Measurements from ENCODE around the gene PIGO. TPM values are rescaled to one million over a fixed set of nuclear protein-coding genes. Genes with fewer than 3 reads are reported as not detected.

Gene PIGO
- total and polyA plus RNA-seq, 9 of the 15 experiments (the other 6 are each of a cell fraction or from before 2014, with no cell fraction given), result 5.4 to 13.7 (median 9.7) TPM

DNA sequence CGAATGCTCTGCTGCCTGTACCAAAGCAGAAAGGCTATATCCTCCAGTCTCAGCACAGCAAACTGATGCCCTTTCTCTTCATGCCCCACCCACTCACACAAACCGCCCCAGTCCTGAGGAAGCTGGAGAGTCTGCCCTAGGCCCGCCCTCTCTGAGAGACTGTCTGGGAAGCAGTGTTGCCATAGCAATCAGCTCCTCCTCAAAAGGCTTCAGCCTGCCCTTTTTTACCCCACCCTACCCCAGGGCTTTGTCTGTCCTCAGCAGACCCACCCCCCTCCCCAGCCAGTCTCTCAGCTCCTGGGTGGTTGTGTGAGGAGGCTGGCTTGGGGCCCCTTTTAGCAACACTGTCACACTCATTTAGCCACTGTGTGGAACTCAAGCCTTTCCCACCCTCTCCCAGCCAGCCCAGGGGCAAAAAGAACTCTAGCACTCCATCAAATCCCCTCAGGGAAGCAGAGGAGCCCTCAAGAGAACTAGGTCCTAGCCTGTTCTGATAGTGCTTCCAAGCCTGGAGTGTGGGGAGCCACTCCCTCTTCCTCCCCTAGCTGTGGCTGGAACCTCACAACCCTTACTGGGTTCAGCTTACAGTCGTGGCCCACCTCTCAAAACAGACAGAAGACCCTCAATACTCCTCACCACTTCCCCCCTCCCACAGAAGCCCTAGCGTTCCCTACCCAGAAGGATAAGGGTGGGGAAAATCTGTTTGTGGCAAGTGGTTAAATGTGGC is 17.9 kb upstream of the PIGO start (continued):
- TF ChIP-seq COPS2 (conservative IDR thresholded peaks at IDR 0.05), result no peak
- no peak for TF ChIP-seq ZC3H8 (IDR thresholded peaks at IDR 0.05)
- no peak for TF ChIP-seq MED1 (CRISPR knock-in tag; IDR thresholded peaks at IDR 0.05; ENCODE audit: borderline replicate concordance)
- no peak for TF ChIP-seq KAT8 (IDR thresholded peaks at IDR 0.05; ENCODE audit: low read depth)
- 0 out of 2 replicates have a peak, but pooled peaks have one; percentile 9 for TF ChIP-seq CTBP1 (IDR thresholded peaks at IDR 0.05; ENCODE audit: borderline replicate concordance)
- TF ChIP-seq KDM4B (IDR thresholded peaks at IDR 0.05; ENCODE audit: borderline replicate concordance in 2 of 2, low read depth in 1 of 2), result no peak
- TF ChIP-seq ZNF124 (CRISPR knock-in tag; IDR thresholded peaks at IDR 0.05), result no peak
- TF ChIP-seq ZNF12 (CRISPR knock-in tag; IDR thresholded peaks at IDR 0.05), result no peak
- no peak for TF ChIP-seq ZNF140 (CRISPR knock-in tag; IDR thresholded peaks at IDR 0.05)
- no peak for TF ChIP-seq CBX5 (IDR thresholded peaks at IDR 0.05; ENCODE audit: borderline replicate concordance, low read depth)
- peak; percentile 70 for TF ChIP-seq BMI1 (IDR thresholded peaks at IDR 0.05; ENCODE audit: low read length)
- no peak for TF ChIP-seq ZNF696 (CRISPR knock-in tag; conservative IDR thresholded peaks at IDR 0.05)
- TF ChIP-seq BRD4 (IDR thresholded peaks at IDR 0.05), result no peak
- TF ChIP-seq L3MBTL2 (IDR thresholded peaks at IDR 0.05), result no peak
- peak in 1 of 2 experiments; percentile 27; a peak in 1 of 4 replicates for TF ChIP-seq RCOR1 (IDR thresholded peaks at IDR 0.05; ENCODE audit: borderline replicate concordance in 1 of 2, low read depth in 2 of 2, low read length in 2 of 2)
- TF ChIP-seq, protein P1, sequence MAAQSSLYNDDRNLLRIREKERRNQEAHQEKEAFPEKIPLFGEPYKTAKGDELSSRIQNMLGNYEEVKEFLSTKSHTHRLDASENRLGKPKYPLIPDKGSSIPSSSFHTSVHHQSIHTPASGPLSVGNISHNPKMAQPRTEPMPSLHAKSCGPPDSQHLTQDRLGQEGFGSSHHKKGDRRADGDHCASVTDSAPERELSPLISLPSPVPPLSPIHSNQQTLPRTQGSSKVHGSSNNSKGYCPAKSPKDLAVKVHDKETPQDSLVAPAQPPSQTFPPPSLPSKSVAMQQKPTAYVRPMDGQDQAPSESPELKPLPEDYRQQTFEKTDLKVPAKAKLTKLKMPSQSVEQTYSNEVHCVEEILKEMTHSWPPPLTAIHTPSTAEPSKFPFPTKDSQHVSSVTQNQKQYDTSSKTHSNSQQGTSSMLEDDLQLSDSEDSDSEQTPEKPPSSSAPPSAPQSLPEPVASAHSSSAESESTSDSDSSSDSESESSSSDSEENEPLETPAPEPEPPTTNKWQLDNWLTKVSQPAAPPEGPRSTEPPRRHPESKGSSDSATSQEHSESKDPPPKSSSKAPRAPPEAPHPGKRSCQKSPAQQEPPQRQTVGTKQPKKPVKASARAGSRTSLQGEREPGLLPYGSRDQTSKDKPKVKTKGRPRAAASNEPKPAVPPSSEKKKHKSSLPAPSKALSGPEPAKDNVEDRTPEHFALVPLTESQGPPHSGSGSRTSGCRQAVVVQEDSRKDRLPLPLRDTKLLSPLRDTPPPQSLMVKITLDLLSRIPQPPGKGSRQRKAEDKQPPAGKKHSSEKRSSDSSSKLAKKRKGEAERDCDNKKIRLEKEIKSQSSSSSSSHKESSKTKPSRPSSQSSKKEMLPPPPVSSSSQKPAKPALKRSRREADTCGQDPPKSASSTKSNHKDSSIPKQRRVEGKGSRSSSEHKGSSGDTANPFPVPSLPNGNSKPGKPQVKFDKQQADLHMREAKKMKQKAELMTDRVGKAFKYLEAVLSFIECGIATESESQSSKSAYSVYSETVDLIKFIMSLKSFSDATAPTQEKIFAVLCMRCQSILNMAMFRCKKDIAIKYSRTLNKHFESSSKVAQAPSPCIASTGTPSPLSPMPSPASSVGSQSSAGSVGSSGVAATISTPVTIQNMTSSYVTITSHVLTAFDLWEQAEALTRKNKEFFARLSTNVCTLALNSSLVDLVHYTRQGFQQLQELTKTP (IDR thresholded peaks at IDR 0.05; ENCODE audit: low read depth in 1 of 2, partially characterized antibody in 2 of 2), result no peak
- no peak for TF ChIP-seq RBM22 (IDR thresholded peaks at IDR 0.05; ENCODE audit: low read depth, low read length, poor library complexity, severe bottlenecking)
- TF ChIP-seq, protein P2, sequence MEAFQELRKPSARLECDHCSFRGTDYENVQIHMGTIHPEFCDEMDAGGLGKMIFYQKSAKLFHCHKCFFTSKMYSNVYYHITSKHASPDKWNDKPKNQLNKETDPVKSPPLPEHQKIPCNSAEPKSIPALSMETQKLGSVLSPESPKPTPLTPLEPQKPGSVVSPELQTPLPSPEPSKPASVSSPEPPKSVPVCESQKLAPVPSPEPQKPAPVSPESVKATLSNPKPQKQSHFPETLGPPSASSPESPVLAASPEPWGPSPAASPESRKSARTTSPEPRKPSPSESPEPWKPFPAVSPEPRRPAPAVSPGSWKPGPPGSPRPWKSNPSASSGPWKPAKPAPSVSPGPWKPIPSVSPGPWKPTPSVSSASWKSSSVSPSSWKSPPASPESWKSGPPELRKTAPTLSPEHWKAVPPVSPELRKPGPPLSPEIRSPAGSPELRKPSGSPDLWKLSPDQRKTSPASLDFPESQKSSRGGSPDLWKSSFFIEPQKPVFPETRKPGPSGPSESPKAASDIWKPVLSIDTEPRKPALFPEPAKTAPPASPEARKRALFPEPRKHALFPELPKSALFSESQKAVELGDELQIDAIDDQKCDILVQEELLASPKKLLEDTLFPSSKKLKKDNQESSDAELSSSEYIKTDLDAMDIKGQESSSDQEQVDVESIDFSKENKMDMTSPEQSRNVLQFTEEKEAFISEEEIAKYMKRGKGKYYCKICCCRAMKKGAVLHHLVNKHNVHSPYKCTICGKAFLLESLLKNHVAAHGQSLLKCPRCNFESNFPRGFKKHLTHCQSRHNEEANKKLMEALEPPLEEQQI (IDR thresholded peaks at IDR 0.05), result no peak
- TF ChIP-seq, protein P3, sequence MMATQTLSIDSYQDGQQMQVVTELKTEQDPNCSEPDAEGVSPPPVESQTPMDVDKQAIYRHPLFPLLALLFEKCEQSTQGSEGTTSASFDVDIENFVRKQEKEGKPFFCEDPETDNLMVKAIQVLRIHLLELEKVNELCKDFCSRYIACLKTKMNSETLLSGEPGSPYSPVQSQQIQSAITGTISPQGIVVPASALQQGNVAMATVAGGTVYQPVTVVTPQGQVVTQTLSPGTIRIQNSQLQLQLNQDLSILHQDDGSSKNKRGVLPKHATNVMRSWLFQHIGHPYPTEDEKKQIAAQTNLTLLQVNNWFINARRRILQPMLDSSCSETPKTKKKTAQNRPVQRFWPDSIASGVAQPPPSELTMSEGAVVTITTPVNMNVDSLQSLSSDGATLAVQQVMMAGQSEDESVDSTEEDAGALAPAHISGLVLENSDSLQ (IDR thresholded peaks at IDR 0.05), result peak; percentile 29; the same call in 1 of the 2 replicates
- TF ChIP-seq GATAD2B (IDR thresholded peaks at IDR 0.05; ENCODE audit: borderline replicate concordance), result no peak
- TF ChIP-seq TEAD4 (IDR thresholded peaks at IDR 0.05; ENCODE audit: low read length), result no peak
- no peak for TF ChIP-seq TEAD4 (CRISPR knock-in tag; IDR thresholded peaks at IDR 0.05; ENCODE audit: borderline replicate concordance)
- no peak for TF ChIP-seq ZNF274 (IDR thresholded peaks at IDR 0.05; ENCODE audit: borderline replicate concordance, low read depth, low read length)
- no peak for TF ChIP-seq CBFA2T3 (IDR thresholded peaks at IDR 0.05)

Data from K562 (cell line).